SU-DHL-6 (cell line): ENCODE data around the gene LCN10.
A peak's percentile ranks its signal among the peaks of the same experiment; 100 is the strongest.
"Not testable (repeated sequence)": the region's sequence is repeated elsewhere in the genome, so short reads cannot be mapped to it uniquely, and the experiment has no call there.

Experiments used
- H2AFZ ChIP-seq: fragments of 200-600 bp; sonication (generic); 2 replicates; pipeline ENCODE4 v1.6.1; 2014; ENCODE audit warnings: low read depth, mild to moderate bottlenecking, moderate library complexity, mixed read lengths, antibody characterized with exemption, low read length; ENCODE audit not compliant: severe bottlenecking
- H3F3A ChIP-seq: fragments of 200-600 bp; shearing (Covaris generic); 2 replicates; pipeline ENCODE4 v1.6.0; 2016; ENCODE audit warnings: antibody characterized with exemption, mild to moderate bottlenecking; ENCODE audit not compliant: insufficient read depth
- H3K27ac ChIP-seq: fragments of 200-600 bp; sonication (generic); 2 replicates; pipeline ENCODE4 v1.5.1; 2016; ENCODE audit warnings: low read depth, mild to moderate bottlenecking, low read length, moderate library complexity, mixed read lengths
- H3K27me3 ChIP-seq: fragments of 200-600 bp; sonication (generic), shearing (Covaris generic); 2 replicates; pipeline ENCODE4 v1.6.0; 2014; ENCODE audit warnings: mild to moderate bottlenecking, low read length
- H3K36me3 ChIP-seq: fragments of 200-600 bp; sonication (generic); 2 replicates; pipeline ENCODE4 v1.6.1; 2014; ENCODE audit warnings: mild to moderate bottlenecking, low read length, mixed read lengths
- H3K4me2 ChIP-seq: fragments of 300-600, 200-600 bp; shearing (Covaris generic), sonication (generic); 2 replicates; pipeline ENCODE4 v1.6.0; 2014; ENCODE audit warnings: low read length, low read depth, mild to moderate bottlenecking; ENCODE audit not compliant: poor library complexity, severe bottlenecking
- H3K4me3 ChIP-seq: fragments of 200-600 bp; sonication (generic); 2 replicates; pipeline ENCODE4 v1.5.1; 2014; ENCODE audit warnings: antibody characterized with exemption, low read length, mild to moderate bottlenecking, mixed read lengths; ENCODE audit not compliant: insufficient read depth, poor library complexity, severe bottlenecking
- H3K79me2 ChIP-seq: fragments of 200-600 bp; sonication (generic); 2 replicates; pipeline ENCODE4 v1.6.1; 2014; ENCODE audit warnings: mild to moderate bottlenecking, low read length, moderate library complexity; ENCODE audit not compliant: insufficient read depth
- H3K9ac ChIP-seq: fragments of 200-600 bp; sonication (generic); 2 replicates; pipeline ENCODE4 v1.7.0; 2014; ENCODE audit warnings: mild to moderate bottlenecking, low read length
- H3K9me2 ChIP-seq: fragments of 200-600 bp; sonication (generic); replicated peaks from 2 replicates; pipeline ENCODE4 v1.6.1; 2014; ENCODE audit warnings: low read length; ENCODE audit not compliant: insufficient read depth
- H3K9me3 ChIP-seq: fragments of 200-600 bp; sonication (generic); 2 replicates; pipeline ENCODE4 v1.6.1; 2014; ENCODE audit warnings: low read length, mixed read lengths; ENCODE audit not compliant: insufficient read depth
- H4K20me1 ChIP-seq: fragments of 200-600 bp; sonication (generic); 2 replicates; pipeline ENCODE4 v1.6.1; 2014; ENCODE audit warnings: low read depth, mild to moderate bottlenecking, antibody characterized with exemption, low read length, moderate library complexity, mixed read lengths
- EZH2phosphoT487 ChIP-seq: fragments of 200-600 bp; sonication (generic), shearing (Covaris generic); conservative IDR thresholded peaks from 2 replicates; pipeline ENCODE4 v1.6.1; 2018; ENCODE audit warnings: mild to moderate bottlenecking, antibody characterized with exemption, low read length, moderate library complexity, mixed read lengths
- TF ChIP-seq, protein P1 (sequence below): fragments of 200-600 bp; sonication (generic); IDR thresholded peaks from one replicate; pipeline ENCODE4 v1.5.1; 2017; ENCODE audit warnings: antibody characterized with exemption, mild to moderate bottlenecking, low read length, moderate library complexity; ENCODE audit not compliant: insufficient read depth, poor library complexity, severe bottlenecking

The LCN10 gene

DNA sequence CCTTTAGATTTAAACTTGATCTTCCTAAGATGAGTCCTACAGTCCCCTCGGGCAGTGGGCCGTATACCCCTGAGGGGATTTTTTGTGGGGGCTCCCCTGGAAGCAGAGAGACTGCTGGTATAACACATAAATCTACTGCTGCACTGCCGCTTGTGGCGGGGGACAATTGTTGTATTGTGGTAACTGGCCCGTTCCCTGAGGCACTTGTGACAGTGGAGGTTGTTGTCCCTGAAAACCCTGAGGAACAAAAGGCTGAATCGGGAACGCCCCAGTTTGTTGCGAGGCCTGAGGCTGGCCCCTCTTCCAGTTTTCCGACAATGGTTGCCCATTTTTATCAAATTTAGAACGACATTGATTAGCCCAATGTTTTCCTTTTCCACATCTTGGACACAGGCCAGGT is 43.7 kb upstream of the LCN10 start:
- H4K20me1 ChIP-seq = no peaks in the 10 kb centered on the region

DNA sequence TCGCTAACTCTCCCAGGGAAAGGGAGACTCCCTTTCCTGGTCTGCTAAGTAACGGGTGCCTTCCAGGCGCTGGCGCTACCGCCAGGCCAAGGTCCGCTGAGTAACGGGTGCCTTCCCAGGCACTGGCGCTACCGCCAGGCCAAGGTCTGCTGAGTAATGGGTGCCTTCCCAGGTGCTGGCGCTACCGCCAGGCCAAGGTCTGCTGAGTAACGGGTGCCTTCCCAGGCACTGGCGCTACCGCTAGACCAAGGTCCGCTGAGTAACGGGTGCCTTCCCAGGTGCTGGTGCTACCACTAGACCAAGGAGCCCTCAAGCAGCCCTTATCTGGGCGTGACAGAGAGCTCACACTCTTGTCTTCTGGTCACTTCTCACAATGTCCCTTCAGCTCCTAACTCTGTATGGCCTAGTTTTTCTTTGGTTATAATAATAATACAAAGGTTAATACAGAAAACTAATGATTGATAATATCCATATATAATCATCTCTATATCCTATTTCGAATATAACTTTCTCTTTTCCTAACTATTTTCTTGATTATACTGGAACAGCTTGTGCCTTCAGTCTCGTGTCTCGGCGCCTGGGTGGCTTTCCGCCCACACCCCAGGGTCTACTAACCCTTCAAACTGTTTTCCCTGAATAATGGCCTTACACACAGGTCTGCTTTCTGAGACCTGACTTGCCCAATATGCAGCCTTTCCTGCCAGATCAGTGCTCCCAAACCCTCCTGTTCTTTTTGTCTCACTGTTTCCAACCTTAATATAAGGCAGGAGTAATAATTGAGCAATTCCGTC is 43.0 kb upstream of the LCN10 start:
- not testable (repeated sequence) for H3K27ac ChIP-seq, H3K4me3 ChIP-seq

More for the DNA sequence above, 43.7 kb upstream of the LCN10 start:
- Histone ChIP-seq H3K27me3 (no peaks in the 10 kb centered on the region), H3F3A (peaks cover 6% of the 10 kb centered on the region; the same call in 1 of the 2 replicates), H3K36me3 (no peaks in the 10 kb centered on the region), H3K4me3 (no peak overlapping the region), H3K9me2 (no peaks in the 10 kb centered on the region), H3K4me2 (no peak overlapping the region), H3K9me3 (no peaks in the 10 kb centered on the region), H3K27ac (no peak overlapping the region), H3K9ac (no peak overlapping the region), H3K79me2 (no peaks in the 10 kb centered on the region), H2AFZ (no peak overlapping the region)
- TF ChIP-seq, protein P1, sequence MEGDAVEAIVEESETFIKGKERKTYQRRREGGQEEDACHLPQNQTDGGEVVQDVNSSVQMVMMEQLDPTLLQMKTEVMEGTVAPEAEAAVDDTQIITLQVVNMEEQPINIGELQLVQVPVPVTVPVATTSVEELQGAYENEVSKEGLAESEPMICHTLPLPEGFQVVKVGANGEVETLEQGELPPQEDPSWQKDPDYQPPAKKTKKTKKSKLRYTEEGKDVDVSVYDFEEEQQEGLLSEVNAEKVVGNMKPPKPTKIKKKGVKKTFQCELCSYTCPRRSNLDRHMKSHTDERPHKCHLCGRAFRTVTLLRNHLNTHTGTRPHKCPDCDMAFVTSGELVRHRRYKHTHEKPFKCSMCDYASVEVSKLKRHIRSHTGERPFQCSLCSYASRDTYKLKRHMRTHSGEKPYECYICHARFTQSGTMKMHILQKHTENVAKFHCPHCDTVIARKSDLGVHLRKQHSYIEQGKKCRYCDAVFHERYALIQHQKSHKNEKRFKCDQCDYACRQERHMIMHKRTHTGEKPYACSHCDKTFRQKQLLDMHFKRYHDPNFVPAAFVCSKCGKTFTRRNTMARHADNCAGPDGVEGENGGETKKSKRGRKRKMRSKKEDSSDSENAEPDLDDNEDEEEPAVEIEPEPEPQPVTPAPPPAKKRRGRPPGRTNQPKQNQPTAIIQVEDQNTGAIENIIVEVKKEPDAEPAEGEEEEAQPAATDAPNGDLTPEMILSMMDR = no peak
- TF ChIP-seq EZH2phosphoT487 = no peak

DNA sequence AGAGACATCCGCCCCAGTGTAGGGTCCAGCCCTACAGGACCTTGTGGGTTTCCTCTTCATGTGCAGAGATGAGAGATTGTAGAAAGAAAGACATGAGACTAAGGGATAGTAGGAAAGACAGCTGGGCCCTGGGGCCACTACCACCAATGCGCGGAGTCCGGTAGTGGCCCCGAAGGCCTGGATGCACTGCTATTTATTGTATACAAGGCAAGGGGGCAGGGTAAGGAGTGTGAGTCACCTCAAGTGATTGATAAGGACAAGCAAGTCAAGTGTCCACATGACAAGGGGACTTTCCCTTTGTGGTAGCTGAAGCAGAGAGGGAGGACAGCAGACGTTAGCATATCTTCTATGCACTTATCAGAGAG is 42.2 kb upstream of the LCN10 start:
- Histone ChIP-seq H3K27me3 (no peaks in the 10 kb centered on the region), H3F3A (0 out of 2 replicates have a peak, but pooled peaks cover under 1% of the 10 kb centered on the region), H3K36me3 (no peaks in the 10 kb centered on the region), H3K9me3 (no peaks in the 10 kb centered on the region), H3K9me2 (no peaks in the 10 kb centered on the region), H3K27ac (no peak overlapping the region), H3K79me2 (no peaks in the 10 kb centered on the region), H3K4me2 (no peak overlapping the region), H4K20me1 (no peaks in the 10 kb centered on the region), H3K4me3 (no peak overlapping the region), H2AFZ (no peak overlapping the region), H3K9ac (no peak overlapping the region)
- TF ChIP-seq EZH2phosphoT487 = no peak
- TF ChIP-seq, protein P1 = no peak

More for the DNA sequence above, 43.0 kb upstream of the LCN10 start:
- H3K36me3 ChIP-seq, H4K20me1 ChIP-seq, H2AFZ ChIP-seq, H3K79me2 ChIP-seq, H3K4me2 ChIP-seq, H3K9ac ChIP-seq, H3F3A ChIP-seq, H3K27me3 ChIP-seq, H3K9me3 ChIP-seq, H3K9me2 ChIP-seq: not testable (repeated sequence)

DNA sequence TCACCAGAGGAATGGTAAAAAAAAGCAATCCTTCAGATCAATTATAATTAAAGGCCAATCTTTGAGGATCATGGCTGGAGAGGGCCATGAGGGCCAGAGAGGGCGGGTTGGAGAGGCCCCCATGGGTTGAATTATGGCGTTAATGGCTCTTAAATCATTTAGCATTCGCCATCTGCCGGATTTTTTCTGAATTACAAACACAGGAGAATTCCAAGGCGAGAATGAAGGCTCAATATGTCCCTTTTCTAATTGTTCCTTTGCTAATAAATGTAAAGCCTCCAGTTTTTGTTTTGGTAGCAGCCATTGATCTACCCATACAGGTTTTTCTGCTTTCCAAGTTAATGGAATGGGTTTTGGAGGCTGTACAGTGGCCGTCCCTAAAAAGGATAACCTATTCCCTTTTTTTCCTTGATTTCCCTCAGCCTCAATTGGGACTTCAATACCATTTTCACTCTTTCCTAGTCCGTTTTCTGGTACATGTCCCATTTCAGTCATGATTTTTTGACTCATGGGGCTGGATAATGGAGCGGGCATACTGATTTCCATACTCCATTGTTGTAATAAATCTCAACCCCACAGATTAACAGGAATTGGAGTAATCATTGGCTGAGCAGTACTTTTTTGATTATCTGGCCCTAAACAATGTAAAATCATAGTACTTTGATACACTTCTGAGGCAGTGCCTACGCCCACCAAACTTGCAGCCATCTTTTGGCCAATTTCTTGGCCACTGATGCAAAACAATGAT is 41.7 kb upstream of the LCN10 start:
- Histone ChIP-seq H3K4me2 (no peak overlapping the region), H3K9me3 (no peaks in the 10 kb centered on the region), H3K27ac (no peak overlapping the region), H3K4me3 (no peak overlapping the region), H3K79me2 (no peaks in the 10 kb centered on the region), H3K9me2 (no peaks in the 10 kb centered on the region), H3K36me3 (no peaks in the 10 kb centered on the region), H2AFZ (no peak overlapping the region), H3K27me3 (no peaks in the 10 kb centered on the region), H3K9ac (no peak overlapping the region), H3F3A (no peaks in the 10 kb centered on the region), H4K20me1 (no peaks in the 10 kb centered on the region)
- TF ChIP-seq, protein P1 = peak; percentile 16
- TF ChIP-seq EZH2phosphoT487 = no peak
